K562 (cell line): Measurements from ENCODE around the gene BCL2L13. TPM values are rescaled to one million over a fixed set of nuclear protein-coding genes. Genes with fewer than 3 reads are reported as not detected.

Experiments used
- ASH1L ChIP-seq: fragments of 450-650 bp; IDR thresholded peaks from 2 replicates; pipeline ENCODE4 v1.6.1; 2018; ENCODE audit warnings: borderline replicate concordance, mild to moderate bottlenecking, low read depth; ENCODE audit not compliant: partially characterized antibody
- CBFA2T3 ChIP-seq: fragments of 450-650 bp; IDR thresholded peaks from 2 replicates; pipeline ENCODE4 v1.6.1; 2017
- ELF1 ChIP-seq: fragments of 200-800 bp; sonication (Bioruptor generic); IDR thresholded peaks from 2 replicates; pipeline ENCODE4 v1.6.1; 2016; ENCODE audit warnings: missing genetic modification characterization, missing compliant biosample characterization
- L3MBTL2 ChIP-seq: fragments of 450-650 bp; IDR thresholded peaks from 2 replicates; pipeline ENCODE4 v1.6.1; 2016; ENCODE audit warnings: mild to moderate bottlenecking, moderate library complexity
- PHF21A ChIP-seq: fragments of 450-650 bp; IDR thresholded peaks from 2 replicates; pipeline ENCODE4 v1.6.1; 2017; ENCODE audit warnings: low read depth, borderline replicate concordance
- RNF2 ChIP-seq: sonication (generic); IDR thresholded peaks from 2 replicates; pipeline ENCODE4 v1.6.1; 2016
- SIX5 ChIP-seq, 2 experiments: IDR thresholded peaks; 2 replicates each; pipeline ENCODE4 v1.6.1; 2011; ENCODE audit warnings: low read length in 2 of 2, borderline replicate concordance in 1 of 2, low read depth in 1 of 2, mild to moderate bottlenecking in 1 of 2, moderate library complexity in 1 of 2; ENCODE audit not compliant: insufficient read depth in 1 of 2
- SPI1 ChIP-seq: IDR thresholded peaks from 2 replicates; pipeline ENCODE4 v1.6.1; 2011; ENCODE audit warnings: low read depth, low read length, control low read depth, borderline replicate concordance
- ZNF584 ChIP-seq: fragments of 200-800 bp; sonication (Bioruptor generic); IDR thresholded peaks from 2 replicates; pipeline ENCODE4 v1.6.1; 2016; ENCODE audit warnings: low read depth, mild to moderate bottlenecking, missing genetic modification characterization, missing compliant biosample characterization
- ZNF589 ChIP-seq: fragments of 200-800 bp; sonication (Bioruptor generic); IDR thresholded peaks from 2 replicates; pipeline ENCODE4 v1.6.1; 2016; ENCODE audit warnings: low read depth, missing genetic modification characterization, missing compliant biosample characterization
- polyA plus RNA-seq, 8 experiments: library from polyadenylated mRNA; depleted of rRNA in 4 of 8; stranded (reverse) in 5 of 8; unstranded in 3 of 8; fragments of >200 nt; fragmentation: Nextera tagmentation in 2 of 8; fragmentation: Illumina TruSeq in 1 of 8; extraction: Ambion mirVana in 2 of 8; extraction: Trizol in 1 of 8; gene quantifications; 2 replicates each; pipeline versions ENCODE4 v1.2.1 to v1.2.3, GENCODE V29; 2011 to 2014; ENCODE audit warnings: inconsistent platforms in 1 of 8, missing spikeins in 1 of 8
- total RNA-seq, 7 experiments: library from RNA; depleted of rRNA in 6 of 7; stranded (reverse); fragments of >200 nt in 6 of 7; fragmentation: Illumina TruSeq in 2 of 7; extraction: Trizol in 2 of 7; gene quantifications; 2 replicates each; pipeline versions ENCODE4 v1.2.1 to v1.2.3, GENCODE V29; 2011 to 2021; ENCODE audit warnings: low replicate concordance in 1 of 7
- TF ChIP-seq, protein P1 (sequence below): fragments of 250-450 bp; sonication (Bioruptor Pico); IDR thresholded peaks from 2 replicates; pipeline ENCODE4 v1.9.0; 2021; ENCODE audit warnings: mild to moderate bottlenecking, inconsistent platforms

BCL2L13 gene
- total and polyA plus RNA-seq, 9 of the 15 experiments (the other 6 are each of a cell fraction or from before 2014, with no cell fraction given) = 41.5 to 63.4 (median 56.5) TPM

DNA sequence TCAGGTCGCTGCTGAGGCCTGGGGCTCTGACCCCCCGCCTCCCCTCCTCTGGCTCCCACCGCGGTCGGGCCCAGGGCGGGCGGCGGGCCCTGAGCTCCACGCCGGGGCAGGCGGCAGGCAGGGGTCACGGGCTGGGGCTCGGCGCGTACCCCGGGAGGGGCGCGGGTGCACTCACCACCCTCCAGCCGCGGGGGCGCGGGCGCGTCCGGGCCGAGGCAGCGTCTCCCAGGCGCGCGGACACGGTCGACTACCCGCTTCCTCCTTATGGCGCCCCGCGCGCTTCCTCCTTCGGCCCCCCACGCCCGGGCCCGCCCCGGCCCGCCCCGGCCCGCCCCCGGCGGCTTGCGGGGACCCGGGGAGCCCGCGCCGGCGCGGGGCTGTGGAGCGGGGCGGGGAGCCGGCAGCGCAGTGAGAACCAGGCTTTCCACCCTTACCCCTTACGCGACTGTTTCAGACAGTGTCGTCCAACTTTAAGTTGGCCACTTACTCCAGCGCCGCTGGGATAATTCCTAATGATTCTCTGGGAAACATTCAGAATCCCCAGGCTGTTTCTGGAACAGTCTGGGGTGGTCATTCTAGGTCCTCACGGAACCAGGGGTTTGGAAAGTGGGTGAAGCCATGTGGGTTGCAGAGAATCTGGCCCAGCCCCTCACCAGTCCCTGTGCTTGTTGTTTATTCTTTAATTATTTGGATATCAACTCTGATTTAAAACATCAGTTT lies 135.8 kb downstream of the BCL2L13 start, which contains the start of gene BID (continued):
- TF ChIP-seq PHF21A (no peak), ELF1 (peak; percentile 52; the same call in 1 of the 2 replicates), L3MBTL2 (peak; percentile 48; the same call in 1 of the 2 replicates), CBFA2T3 (no peak), RNF2 (no peak), SPI1 (peak; percentile 48; the same call in 1 of the 2 replicates), SIX5 (IDR thresholded peaks at IDR 0.05; ENCODE audit: borderline replicate concordance in 1 of 2, insufficient read depth in 1 of 2, low read depth in 1 of 2, low read length in 2 of 2) (no peak), ZNF584 (CRISPR knock-in tag) (no peak), ZNF589 (no peak), ASH1L (no peak)
- TF ChIP-seq, protein P1, sequence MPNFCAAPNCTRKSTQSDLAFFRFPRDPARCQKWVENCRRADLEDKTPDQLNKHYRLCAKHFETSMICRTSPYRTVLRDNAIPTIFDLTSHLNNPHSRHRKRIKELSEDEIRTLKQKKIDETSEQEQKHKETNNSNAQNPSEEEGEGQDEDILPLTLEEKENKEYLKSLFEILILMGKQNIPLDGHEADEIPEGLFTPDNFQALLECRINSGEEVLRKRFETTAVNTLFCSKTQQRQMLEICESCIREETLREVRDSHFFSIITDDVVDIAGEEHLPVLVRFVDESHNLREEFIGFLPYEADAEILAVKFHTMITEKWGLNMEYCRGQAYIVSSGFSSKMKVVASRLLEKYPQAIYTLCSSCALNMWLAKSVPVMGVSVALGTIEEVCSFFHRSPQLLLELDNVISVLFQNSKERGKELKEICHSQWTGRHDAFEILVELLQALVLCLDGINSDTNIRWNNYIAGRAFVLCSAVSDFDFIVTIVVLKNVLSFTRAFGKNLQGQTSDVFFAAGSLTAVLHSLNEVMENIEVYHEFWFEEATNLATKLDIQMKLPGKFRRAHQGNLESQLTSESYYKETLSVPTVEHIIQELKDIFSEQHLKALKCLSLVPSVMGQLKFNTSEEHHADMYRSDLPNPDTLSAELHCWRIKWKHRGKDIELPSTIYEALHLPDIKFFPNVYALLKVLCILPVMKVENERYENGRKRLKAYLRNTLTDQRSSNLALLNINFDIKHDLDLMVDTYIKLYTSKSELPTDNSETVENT (CRISPR knock-in tag) = 0 out of 2 replicates have a peak, but pooled peaks have one; percentile 47
